GM18499 (cell line): ENCODE results near the gene WDR82.
"Not testable (repeated sequence)": the region's sequence is repeated elsewhere in the genome, so short reads cannot be mapped to it uniquely, and the experiment has no call there.

Experiments used
- ATAC-seq: cut with Tn5 transposase; IDR thresholded peaks from one replicate; pipeline ENCODE4 v1.9.1; 2021; ENCODE audit warnings: moderate number of reproducible peaks; ENCODE audit not compliant: insufficient read depth, unreplicated experiment

Gene WDR82

GRCh38 chr3:52290596-52291507 is 12.4 kb upstream of the WDR82 start:
- ATAC-seq, result no peak

DNA sequence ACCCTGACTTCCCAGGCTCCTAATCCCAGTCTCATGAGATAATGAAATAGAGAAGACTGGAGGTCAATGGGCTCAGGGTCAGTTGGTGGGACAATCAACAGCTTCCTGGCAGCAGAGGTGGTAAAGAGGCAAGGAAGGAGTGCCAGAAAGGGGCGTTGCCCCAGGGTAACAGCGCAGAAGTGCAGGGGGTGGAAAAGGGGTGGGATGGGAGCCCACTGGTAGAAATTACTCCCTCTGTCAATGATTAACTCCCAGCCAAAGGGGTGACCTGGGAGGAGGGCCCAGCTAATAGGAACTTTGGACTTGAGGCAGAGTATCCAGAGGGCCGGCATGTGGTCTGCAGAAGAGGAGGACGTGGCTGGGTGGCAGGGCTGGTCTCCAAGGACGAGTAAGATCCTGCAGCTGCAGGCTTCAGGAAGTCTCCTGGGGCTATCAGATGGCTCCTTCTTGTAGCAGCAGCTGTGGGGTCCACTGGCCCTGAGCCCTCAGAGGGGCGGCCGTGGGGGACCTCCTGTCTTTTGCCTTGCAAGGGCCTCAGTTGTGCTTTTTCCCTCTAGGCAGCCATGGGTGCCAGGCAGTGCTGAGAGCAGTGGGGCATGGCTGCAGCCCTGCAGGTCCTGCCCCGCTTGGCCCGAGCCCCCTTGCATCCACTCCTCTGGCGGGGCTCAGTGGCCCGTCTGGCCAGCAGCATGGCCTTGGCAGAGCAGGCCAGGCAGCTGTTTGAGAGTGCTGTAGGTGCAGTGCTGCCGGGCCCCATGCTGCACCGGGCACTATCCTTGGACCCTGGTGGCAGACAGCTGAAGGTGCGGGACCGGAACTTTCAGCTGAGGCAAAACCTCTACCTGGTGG is 11.5 kb upstream of the WDR82 start:
- ATAC-seq, result no peak

DNA sequence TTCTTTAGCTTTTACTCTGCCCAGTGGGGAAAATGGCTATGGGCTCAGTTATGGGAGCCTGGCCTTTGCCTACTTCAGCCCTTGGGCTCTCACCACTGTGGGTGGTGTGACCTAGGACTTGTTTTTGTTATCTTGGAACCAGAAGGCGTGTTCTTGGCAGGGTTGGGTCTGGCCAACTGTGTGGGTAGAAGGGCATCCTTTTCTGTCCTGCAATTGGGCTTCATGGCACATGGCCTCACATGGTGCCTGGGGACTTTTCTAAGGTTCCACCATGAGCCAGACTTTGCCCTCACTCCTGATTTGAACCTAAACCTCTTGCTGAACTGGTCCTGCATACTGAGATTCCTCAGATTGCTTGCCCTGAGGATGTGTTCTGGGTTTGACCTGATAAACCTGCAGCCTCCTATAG is 10.9 kb upstream of the WDR82 start:
- ATAC-seq, result no peak

DNA sequence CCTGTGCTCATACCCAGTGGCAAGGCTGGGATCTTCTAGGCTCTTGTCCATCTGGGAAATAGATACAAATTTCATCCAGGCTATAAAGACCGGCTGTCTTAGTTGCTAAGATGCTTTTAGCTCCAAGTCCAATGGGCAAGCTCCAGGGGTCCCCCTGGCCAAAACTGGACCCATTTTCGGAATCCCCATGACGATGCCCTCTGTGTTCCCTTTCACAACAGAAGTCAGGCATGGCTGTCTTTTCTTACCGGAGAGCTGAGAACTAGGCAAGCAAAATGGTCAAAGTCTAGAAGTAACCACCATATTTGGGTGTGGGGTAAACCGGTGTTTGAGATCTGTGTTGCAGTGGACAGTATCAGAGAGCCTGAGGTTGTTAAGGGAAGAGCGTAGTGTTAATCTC is 10.2 kb upstream of the WDR82 start:
- ATAC-seq, result no peak

DNA sequence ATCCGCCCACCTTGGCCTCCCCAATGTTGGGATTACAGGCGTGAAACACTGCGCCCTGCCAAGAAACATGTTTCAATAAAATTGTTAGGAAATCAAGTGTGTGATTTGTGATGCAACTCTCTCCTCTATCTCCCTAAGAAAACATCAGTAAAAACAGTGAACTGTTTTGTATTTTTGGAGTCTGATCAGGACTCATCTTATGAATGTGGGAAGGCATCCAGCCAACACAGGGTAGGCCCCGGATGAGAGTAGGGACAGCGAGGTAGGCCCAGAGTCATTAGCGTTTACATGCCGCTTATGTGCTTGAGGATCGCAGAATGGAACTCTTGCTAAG is 8.3 kb upstream of the WDR82 start:
- ATAC-seq, result no peak

- not testable (repeated sequence) for ATAC-seq
These were observed 5.6 kb upstream of the WDR82 start for GRCh38 chr3:52284051-52284450.

DNA sequence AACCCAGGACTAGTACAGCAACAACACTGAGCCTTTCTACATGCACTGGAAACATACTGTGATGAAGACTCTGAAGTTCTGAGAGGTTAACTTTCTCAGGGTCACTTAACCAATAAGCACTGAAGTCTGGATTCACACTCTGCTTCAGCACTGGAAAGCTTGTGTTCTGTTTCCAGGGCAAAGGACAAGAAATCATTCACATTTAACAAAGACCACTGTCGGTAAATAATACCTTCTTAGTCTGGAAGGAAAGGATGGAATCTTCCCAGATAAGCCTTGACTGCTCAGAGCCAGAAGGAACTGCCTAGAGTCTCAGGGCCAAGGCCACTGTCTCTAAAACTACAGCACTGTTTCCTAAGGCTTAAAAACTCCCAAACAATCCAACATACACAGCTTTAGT is 4.9 kb upstream of the WDR82 start:
- no peak for ATAC-seq

DNA sequence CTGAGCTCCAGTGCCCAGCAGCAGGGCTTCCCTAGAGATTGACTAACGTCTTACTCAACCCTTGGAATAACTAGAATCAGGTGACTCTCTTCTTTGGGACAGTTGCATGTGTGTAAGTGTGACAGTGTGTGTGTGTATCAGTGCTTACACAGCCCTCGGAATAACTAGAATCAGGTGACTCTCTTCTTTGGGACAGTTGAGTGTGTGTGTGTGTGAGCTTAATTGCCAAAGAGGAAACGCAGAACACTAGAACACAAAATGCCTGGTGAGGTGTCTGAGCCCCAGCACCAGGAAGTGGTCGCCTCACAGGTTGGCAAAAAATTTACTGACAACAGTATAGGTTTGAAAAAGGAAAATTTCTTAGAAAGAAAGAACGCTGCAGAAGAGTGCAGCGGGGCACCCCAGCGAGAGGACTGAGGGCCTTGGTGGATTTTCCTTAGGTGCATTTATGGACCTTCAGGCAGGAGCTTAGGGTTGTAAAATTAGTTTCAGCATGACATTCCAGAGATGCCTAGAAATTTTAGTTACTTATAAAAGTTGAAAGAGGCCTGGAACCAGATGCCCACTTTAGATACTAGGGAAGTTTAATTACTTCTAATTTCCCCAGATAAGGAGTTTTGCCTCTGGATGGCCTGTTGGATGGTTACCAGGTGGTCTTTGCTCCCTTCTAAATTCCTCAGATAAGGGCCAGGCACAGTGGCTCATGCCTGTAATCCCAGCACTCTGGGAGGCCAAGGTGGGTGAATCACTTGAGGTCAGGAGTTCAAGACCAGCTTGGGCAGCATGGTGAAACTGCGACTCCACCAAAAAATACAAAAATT is 3.7 kb upstream of the WDR82 start:
- no peak for ATAC-seq

DNA sequence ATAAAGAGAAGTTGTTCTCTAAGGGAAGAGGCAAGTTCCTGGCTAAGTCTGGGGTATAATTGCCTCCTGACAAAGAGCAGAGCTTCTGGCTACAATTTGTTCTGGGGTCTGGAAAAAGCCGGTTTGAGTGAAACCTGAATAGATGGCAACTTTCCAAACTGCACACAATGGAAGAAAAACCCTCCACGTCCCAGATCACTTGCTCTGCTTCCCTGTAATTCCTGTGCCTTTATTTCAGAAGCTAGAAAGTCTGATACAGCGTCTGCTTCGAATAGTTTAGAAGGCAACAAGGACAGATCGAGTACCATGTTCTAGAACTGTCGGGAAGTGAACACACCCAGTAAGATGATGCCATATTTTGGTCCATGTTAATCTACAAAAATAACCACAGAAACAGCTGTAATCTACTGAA is 1.6 kb upstream of the WDR82 start:
- no peak for ATAC-seq

GRCh38 chr3:52279596-52279995 is 1.1 kb upstream of the WDR82 start:
- ATAC-seq, result no peak

DNA sequence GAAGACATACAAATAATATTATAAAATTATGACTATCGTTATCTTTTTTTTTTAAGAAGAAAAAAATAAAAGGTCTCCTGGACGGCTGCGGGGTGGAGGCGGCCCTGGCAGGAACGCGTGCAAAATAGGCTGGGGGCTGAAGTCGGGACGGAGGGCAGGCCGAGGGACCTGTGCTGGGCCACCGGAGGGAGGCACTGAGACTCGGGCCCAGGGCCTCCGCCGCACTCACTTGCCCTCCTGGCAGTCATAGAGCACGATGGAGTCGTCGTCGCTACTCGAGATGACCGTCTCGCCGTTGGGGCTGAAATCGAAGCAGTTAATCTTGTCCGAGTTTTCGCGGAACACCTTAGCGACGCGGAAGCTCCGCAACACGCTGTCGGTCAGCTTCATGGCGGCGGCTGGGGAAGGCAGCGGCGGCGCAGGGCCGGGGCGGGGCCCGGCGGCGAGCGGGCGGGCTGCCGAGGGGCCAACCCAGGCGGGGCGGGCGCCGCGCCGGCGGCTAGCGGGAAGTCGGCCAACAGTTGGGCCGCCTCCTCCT is 408 bp downstream of the WDR82 start:
- ATAC-seq, result peak; percentile 45

DNA sequence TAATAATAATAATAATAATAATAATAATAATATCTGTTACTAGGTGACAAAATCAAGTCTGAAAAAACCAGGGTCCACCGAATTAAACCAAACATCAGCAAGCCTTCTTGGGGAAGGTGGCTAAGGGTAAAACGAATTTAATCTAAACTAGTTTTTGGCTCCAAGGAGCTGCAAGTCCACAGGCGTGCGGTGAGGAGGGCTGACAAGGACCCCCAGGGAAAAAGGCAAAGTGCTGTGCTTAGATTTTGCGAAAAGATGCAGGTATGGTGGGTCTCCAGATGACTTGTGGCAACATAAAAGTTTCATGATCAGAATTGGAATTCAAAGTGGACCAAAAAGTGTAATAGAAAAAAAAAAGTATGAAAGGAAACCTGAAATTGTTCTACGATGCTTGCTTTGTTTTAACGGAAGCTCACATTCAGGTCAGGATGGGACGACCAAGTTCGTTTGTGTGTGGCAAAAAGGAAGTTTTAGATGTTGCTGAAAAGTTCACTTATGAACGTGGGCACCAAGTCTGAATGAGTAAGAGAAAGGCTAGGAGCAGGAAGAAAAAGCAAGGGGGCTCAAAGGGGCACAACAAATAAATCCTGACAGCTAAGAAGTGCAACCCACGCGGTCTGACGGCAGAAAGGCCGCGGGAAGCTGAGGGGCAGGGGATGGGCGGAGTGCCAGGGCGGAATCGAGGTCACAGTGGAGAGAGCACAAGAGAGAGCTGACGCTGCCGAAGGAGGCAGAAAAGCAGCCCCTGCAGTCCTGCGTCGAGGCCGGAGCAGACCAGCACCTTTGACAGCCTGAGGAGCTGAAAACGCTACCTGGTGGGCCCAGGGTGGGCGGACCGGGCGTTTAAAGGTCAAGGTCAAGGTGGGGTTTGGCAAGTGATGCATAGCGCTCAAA is 1.1 kb downstream of the WDR82 start:
- ATAC-seq, result no peak

DNA sequence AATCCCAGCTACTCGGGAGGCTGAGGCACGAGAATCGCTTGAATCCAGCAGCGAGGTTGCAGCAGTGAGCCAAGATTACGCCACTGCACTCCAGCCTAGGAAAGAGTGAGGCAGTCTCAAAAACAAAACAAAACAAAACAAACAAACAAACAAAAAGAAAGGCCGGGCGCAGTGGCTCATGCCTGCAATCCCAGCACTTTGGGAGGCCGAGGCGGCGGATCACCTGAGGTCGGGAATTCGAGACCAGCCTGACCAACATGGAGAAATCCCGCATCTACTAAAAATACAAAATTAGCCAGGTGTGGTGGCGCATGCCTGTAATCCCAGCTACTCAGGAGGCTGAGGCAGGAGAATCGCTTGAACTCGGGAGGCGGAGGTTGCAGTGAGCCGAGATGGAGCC is 3.7 kb downstream of the WDR82 start:
- not testable (repeated sequence) for ATAC-seq

DNA sequence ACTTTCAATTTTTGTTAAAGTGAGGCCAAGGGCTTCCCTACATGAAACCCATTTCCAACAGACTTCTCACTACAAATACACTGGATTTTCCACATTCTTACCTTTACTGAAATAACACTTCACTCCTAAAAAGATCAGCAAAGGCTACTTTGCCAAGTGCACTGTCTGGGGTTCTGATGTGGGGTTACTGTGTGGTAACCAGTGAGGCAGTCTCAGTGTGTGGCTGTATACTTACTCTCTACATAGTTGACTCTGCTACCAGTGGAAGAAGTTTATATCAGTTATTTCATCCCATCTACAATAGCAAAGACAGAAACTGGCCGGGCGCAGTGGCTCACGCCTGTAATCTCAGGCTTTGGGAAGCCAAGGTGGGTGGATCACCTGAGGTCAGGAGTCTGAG is 5.6 kb downstream of the WDR82 start:
- ATAC-seq, result no peak

GRCh38 chr3:52272172-52272571 is 6.3 kb downstream of the WDR82 start:
- ATAC-seq, result not testable (repeated sequence)

- ATAC-seq, result no peak
These were observed 8.1 kb downstream of the WDR82 start for GRCh38 chr3:52270252-52270754.

DNA sequence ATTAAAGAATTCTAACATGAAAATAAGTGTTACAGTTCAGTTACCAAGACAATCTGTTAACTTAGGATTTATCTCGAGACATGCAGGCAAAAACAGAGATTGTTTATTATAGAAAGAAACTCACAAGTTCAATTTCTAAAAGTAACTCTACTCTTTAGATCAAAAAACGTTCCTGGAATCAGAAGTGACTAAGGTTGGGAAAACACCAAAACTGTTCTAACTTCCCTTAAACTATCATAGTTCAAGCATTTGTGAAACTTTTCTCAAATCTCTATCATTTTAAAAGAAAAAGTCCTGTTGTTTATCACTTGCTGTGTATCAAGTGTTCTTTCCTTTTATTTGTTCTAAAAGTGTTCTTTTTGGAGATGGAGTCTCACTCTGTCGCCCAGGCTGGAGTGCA is 8.7 kb downstream of the WDR82 start:
- ATAC-seq, result no peak

- no peak for ATAC-seq
These were observed 10.4 kb downstream of the WDR82 start for GRCh38 chr3:52268036-52268435.

DNA sequence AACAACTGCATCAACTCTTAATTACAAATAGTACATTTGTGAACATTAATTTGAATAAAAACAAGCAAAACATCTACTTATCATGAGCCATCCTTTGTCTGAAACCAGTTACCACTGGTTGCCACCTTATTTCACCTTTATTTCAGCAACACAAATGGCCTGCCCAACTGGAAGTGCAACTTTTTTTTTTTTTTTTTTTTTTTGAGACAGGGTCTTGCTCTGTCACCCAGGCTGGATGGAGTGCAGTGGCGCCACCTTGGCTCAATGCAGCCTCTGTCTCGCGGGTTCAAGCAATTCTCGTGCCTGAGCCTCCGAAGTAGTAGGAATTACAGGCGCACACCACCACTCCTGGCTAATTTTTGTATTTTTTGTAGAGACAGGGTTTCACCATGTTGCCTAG is 13.1 kb downstream of the WDR82 start:
- ATAC-seq, result no peak
